Stomach (tissue), 4 donors: ENCODE data around the gene ABTB2.

Experiments
- CTCF ChIP-seq, 7 experiments: fragments of 450-650 bp in 4 of 7; fragments of 200-600 bp in 3 of 7; sonication (generic) in 3 of 7; IDR thresholded peaks; one replicate each; pipeline ENCODE4 v1.5.1; 2016 to 2019; ENCODE audit warnings: antibody characterized with exemption in 7 of 7, control low read depth in 2 of 7, mild to moderate bottlenecking in 1 of 7
- EP300 ChIP-seq: sonication (generic); formaldehyde crosslinking; IDR thresholded peaks from one replicate; pipeline ENCODE4 v1.6.1; 2017; ENCODE audit warnings: antibody characterized with exemption
- POLR2A ChIP-seq, 4 donors: fragments of 450-650 bp; IDR thresholded peaks; one replicate each; pipeline ENCODE4 v1.6.1; 2016; ENCODE audit warnings: antibody characterized with exemption in 4 of 4, control low read depth in 2 of 4, mild to moderate bottlenecking in 1 of 4, moderate library complexity in 1 of 4
- POLR2AphosphoS5 ChIP-seq, 3 donors: sonication (generic); formaldehyde crosslinking; IDR thresholded peaks; one replicate each; pipeline ENCODE4 v1.6.1; 2016; ENCODE audit warnings: antibody characterized with exemption in 3 of 3

GRCh38 chr11:34259087-34259486, 98.7 kb downstream of the ABTB2 start:
- TF ChIP-seq POLR2A (IDR thresholded peaks at IDR 0.05) (no peak), EP300 (no peak), CTCF (IDR thresholded peaks at IDR 0.05) (no peak), POLR2AphosphoS5 (IDR thresholded peaks at IDR 0.05) (no peak)
